BJ (cell line): ENCODE data around the gene KIF2B. TPM values are rescaled to one million over a fixed set of nuclear protein-coding genes. Genes with fewer than 3 reads are reported as not detected.
"Not testable (repeated sequence)": the region's sequence is repeated elsewhere in the genome, so short reads cannot be mapped to it uniquely, and the experiment has no call there.

ENCODE experiments used
- CTCF ChIA-PET: fragments of 350-600 bp; formaldehyde crosslinking; extraction: SDS; loops from one replicate; lab custom pipeline; 2021; ENCODE audit warnings: antibody characterized with exemption, inconsistent platforms; lab: Yijun Ruan, JAX
- POLR2A ChIA-PET: fragments of 300-600 bp; sonication (Branson Sonifier 250); formaldehyde crosslinking; extraction: SDS; loops from one replicate; lab custom pipeline; 2021; ENCODE audit warnings: antibody characterized with exemption; lab: Charles Lee
- DNase-seq: peaks from one replicate; pipeline ENCODE4 v3.0.0-alpha.2; 2011; ENCODE audit warnings: low read depth
- H3K27me3 ChIP-seq: 2 replicates; pipeline ENCODE4 v1.6.0; 2011; ENCODE audit warnings: low read length; ENCODE audit not compliant: control insufficient read depth, insufficient read depth
- H3K36me3 ChIP-seq: 2 replicates; pipeline ENCODE4 v1.5.1; 2011; ENCODE audit warnings: low read length; ENCODE audit not compliant: control insufficient read depth, insufficient read depth
- H3K4me3 ChIP-seq: 2 replicates; pipeline ENCODE4 v1.5.1; 2011; ENCODE audit warnings: low read depth, mild to moderate bottlenecking, control low read depth, low read length
- polyA plus RNA-seq: library from polyadenylated mRNA; depleted of rRNA; stranded (reverse); fragments of >200 nt; gene quantifications from 2 replicates; pipeline ENCODE4 v1.2.3, GENCODE V29; 2011
- TF ChIP-seq, protein P1 (sequence below): IDR thresholded peaks from 2 replicates; pipeline ENCODE4 v1.5.1; 2011; ENCODE audit warnings: low read depth, mild to moderate bottlenecking, control low read depth, inconsistent platforms, low read length, moderate library complexity; ENCODE audit not compliant: insufficient read depth

The KIF2B gene
- polyA plus RNA-seq, 1 experiment = not detected

DNA sequence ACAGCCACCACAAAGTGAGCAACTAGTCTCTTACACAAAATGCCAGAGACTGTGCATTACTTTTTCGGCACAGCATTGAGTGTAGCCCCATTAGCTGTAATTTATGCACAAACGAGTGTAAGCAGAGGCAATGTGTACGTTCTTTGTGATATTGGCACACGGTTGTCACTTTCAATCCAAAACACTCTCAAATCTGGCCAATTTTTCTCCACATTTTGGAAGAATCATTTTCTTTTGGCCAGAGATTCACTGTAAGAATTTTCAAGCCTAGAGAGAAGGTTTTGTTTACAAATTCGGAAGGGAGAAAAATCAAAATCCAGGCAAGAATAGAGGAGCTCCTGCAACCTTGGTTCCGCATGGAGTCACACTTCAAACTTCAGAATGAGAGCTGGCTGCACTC is 15.4 kb upstream of the KIF2B start:
- H3K4me3 ChIP-seq = no peak overlapping the region
- TF ChIP-seq, protein P1, sequence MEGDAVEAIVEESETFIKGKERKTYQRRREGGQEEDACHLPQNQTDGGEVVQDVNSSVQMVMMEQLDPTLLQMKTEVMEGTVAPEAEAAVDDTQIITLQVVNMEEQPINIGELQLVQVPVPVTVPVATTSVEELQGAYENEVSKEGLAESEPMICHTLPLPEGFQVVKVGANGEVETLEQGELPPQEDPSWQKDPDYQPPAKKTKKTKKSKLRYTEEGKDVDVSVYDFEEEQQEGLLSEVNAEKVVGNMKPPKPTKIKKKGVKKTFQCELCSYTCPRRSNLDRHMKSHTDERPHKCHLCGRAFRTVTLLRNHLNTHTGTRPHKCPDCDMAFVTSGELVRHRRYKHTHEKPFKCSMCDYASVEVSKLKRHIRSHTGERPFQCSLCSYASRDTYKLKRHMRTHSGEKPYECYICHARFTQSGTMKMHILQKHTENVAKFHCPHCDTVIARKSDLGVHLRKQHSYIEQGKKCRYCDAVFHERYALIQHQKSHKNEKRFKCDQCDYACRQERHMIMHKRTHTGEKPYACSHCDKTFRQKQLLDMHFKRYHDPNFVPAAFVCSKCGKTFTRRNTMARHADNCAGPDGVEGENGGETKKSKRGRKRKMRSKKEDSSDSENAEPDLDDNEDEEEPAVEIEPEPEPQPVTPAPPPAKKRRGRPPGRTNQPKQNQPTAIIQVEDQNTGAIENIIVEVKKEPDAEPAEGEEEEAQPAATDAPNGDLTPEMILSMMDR = no peak
- no peak for DNase-seq
- ChIA-PET POLR2A (no interaction called here), CTCF (no interaction called here)
- H3K27me3 ChIP-seq = no peaks in the 10 kb centered on the region
- H3K36me3 ChIP-seq = no peaks in the 10 kb centered on the region

DNA sequence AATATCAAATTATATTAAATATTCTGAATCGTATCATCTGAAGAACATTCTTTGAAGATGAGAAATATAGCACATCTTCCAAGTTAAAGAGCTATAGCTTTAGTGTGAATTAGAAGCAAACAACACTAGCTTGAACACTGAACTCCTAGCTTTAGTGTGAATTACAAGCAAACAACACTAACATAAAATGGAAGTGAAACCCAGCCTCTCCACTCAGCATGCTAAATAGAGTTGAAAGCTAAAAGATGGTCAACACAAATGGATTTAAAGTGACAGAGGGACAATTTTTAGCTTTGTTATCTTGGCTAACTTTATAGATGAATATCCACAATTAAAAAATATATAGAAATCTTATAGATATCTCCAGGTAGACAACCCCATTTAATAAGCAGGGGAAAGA is 4.5 kb upstream of the KIF2B start:
- TF ChIP-seq, protein P1 = no peak
- Histone ChIP-seq H3K36me3 (no peaks in the 10 kb centered on the region), H3K27me3 (no peaks in the 10 kb centered on the region), H3K4me3 (no peak overlapping the region)
- CTCF ChIA-PET = no interaction called here
- POLR2A ChIA-PET = no interaction called here
- DNase-seq = no peak

DNA sequence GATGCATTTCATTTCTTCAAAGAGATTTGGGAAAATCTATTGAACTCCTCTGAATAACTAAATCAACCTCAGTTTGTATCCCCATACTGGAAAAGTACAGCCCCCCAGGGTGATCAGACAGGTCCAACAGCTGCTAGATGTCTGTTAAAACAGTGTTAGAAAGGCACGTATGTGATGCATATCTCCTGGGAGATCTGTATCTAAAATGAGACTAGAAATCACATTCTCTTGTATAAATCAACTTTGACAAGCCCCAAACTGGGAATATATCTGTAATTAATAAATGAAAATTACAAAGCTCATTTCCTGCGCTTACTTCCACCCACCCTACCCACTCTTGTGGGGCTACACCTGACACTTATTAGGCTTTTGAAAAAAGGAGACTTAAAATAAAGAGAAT is 3.8 kb upstream of the KIF2B start:
- CTCF ChIA-PET = no interaction called here
- POLR2A ChIA-PET = no interaction called here
- no peak overlapping the region for H3K4me3 ChIP-seq
- no peaks in the 10 kb centered on the region for H3K36me3 ChIP-seq
- no peak for DNase-seq
- TF ChIP-seq, protein P1 = no peak
- H3K27me3 ChIP-seq = no peaks in the 10 kb centered on the region

DNA sequence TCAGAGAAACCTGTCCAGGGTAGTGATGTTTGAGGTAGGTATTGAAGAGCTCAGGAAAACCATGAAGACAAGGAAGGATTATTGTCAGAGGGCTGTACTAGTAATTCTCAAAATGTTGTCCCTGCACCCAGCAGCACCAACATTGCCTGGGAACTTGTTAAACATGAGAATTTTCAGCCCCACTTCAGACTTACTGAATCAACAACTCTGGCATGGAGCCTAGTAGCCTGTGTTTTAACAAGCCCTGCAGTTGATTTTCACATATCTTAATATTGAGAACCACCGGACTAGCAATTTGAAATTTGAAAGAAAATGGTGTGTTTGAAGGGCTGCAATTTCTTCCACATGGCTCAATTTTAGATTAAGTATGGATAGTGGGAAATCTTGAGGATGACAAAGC is 2.8 kb upstream of the KIF2B start:
- Histone ChIP-seq H3K27me3 (no peaks in the 10 kb centered on the region), H3K4me3 (no peak overlapping the region), H3K36me3 (no peaks in the 10 kb centered on the region)
- DNase-seq = no peak
- POLR2A ChIA-PET = no interaction called here
- CTCF ChIA-PET = no interaction called here
- TF ChIP-seq, protein P1 = no peak

DNA sequence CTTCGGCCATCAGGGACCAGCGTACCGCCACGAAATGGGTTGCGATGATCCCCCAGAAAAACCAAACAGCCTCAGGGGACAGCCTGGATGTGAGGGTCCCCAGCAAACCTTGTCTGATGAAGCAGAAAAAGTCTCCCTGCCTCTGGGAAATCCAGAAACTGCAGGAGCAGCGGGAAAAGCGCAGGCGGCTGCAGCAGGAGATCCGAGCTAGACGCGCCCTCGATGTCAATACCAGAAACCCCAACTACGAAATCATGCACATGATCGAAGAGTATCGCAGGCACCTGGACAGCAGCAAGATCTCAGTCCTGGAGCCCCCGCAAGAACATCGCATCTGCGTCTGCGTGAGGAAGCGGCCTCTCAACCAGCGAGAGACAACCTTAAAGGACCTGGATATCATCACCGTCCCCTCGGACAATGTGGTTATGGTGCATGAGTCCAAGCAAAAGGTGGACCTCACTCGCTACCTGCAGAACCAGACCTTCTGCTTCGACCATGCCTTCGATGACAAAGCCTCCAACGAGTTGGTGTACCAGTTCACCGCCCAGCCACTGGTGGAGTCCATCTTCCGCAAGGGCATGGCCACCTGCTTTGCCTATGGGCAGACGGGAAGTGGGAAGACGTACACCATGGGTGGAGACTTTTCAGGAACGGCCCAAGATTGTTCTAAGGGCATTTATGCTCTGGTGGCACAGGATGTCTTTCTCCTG is 769 bp downstream of the KIF2B start:
- H3K4me3 ChIP-seq = no peak overlapping the region
- CTCF ChIA-PET = no interaction called here
- H3K27me3 ChIP-seq = no peaks in the 10 kb centered on the region
- DNase-seq = no peak
- H3K36me3 ChIP-seq = no peaks in the 10 kb centered on the region
- POLR2A ChIA-PET = no interaction called here
- TF ChIP-seq, protein P1 = no peak

DNA sequence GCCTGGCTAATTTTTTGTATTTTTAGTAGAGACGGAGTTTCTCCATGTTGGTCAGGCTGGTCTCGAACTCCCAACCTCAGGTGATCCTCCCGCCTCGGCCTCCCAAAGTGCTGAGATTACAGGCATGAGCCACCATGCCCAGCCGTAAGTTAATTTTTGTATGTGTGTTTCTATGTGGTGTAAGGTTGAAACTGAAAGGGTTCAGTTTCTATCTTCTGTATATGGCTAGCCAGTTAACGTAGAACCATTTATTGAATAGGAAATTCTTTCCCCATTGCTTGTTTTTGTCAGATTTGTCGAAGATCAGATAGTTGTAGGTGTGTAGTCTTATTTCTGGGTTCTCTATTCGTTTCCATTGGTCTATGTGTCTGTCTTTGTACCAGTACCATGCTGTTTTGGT is 12.0 kb downstream of the KIF2B start:
- CTCF ChIA-PET, H3K4me3 ChIP-seq, H3K36me3 ChIP-seq, POLR2A ChIA-PET, DNase-seq, H3K27me3 ChIP-seq: not testable (repeated sequence)
